ENCODE results near the gene ABCA1.

The ABCA1 gene

DNA sequence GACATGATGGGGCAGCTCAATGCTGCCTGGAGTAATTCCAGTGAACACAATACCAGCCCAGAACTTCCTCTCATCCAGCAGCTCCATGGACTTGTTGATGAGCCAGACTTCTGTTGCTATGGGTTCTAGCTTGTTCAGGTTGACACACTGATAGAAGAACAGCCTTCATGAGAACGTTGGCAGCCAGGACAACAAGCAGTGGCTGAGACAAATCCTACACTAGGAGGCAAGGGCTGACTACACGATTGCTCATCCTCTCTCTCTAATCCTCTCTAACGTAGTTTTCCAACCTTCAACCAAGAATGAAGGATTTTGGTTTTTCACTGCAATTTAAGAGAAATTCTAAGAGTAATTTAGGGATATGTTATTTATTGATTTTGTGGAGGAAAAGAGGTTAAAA, 96.3 kb downstream of the ABCA1 start:
- DNase-seq (ENCODE audit: low spot score), result no peak
- in situ Hi-C loops (cut with MboI; ENCODE audit: low sequenced_read_pairs, unreplicated experiment), result no loop called here
- TF ChIP-seq, protein P1, sequence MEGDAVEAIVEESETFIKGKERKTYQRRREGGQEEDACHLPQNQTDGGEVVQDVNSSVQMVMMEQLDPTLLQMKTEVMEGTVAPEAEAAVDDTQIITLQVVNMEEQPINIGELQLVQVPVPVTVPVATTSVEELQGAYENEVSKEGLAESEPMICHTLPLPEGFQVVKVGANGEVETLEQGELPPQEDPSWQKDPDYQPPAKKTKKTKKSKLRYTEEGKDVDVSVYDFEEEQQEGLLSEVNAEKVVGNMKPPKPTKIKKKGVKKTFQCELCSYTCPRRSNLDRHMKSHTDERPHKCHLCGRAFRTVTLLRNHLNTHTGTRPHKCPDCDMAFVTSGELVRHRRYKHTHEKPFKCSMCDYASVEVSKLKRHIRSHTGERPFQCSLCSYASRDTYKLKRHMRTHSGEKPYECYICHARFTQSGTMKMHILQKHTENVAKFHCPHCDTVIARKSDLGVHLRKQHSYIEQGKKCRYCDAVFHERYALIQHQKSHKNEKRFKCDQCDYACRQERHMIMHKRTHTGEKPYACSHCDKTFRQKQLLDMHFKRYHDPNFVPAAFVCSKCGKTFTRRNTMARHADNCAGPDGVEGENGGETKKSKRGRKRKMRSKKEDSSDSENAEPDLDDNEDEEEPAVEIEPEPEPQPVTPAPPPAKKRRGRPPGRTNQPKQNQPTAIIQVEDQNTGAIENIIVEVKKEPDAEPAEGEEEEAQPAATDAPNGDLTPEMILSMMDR (IDR thresholded peaks at IDR 0.05; ENCODE audit: borderline replicate concordance, control extremely low read depth, extremely low read depth, insufficient read depth, missing control alignments), result no peak

DNA sequence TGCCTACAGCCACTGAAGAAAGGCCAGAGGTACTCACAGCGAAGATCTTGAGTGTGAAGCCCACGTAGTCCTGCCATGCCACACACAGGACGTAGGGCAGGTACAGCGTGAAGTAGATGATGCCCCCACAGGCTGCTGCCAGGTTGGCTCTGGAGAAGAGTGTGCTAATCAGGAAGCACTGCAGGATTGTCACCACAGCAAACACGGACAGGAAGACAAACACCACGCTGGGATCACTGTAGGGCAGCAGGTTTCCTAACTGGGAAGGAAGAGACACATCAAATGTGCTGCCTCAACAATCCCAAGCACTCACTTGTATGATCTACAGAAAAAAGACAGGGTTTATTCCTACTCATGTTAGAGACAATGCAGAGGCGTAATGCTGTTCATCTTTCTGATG, 101.0 kb downstream of the ABCA1 start:
- no peak for DNase-seq (ENCODE audit: low spot score)
- TF ChIP-seq, protein P1 (IDR thresholded peaks at IDR 0.05; ENCODE audit: borderline replicate concordance, control extremely low read depth, extremely low read depth, insufficient read depth, missing control alignments), result no peak
- in situ Hi-C loops (cut with MboI; ENCODE audit: low sequenced_read_pairs, unreplicated experiment), result no loop called here

DNA sequence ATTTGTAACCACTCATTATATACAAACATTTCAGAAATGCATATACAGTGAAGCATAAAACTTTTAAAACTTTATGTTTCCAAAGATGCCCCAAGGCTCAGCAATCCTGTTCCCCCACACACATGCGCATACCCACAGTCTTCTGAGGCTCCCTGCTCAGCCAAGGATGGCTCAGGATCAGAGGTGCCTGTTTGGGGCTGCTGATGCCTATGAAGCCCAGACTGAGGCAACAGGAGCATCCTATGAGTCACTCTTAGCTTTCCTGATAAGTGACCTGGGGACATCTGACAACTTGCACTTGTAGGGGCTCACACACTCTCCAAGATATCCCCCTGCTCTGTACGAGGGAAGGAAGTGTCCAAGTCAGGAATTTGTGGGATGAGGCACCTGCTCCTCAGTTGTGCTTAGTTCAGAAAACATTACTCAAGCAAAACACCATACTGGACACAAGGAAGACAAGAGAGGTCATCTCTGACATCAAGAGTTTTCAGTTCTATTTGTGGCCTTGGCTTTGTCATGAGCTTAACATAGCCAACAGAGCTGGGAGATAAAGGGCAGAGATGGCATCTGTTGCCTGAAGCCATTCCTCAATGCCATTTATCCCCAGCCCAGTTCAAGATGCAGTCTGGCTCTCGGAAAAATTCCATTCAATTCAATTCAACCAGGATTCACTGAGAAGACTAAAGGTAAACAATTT, 101.7 kb downstream of the ABCA1 start:
- TF ChIP-seq, protein P1 (IDR thresholded peaks at IDR 0.05; ENCODE audit: borderline replicate concordance, control extremely low read depth, extremely low read depth, insufficient read depth, missing control alignments), result no peak
- DNase-seq (ENCODE audit: low spot score), result no peak
- in situ Hi-C loops (cut with MboI; ENCODE audit: low sequenced_read_pairs, unreplicated experiment), result no loop called here

DNA sequence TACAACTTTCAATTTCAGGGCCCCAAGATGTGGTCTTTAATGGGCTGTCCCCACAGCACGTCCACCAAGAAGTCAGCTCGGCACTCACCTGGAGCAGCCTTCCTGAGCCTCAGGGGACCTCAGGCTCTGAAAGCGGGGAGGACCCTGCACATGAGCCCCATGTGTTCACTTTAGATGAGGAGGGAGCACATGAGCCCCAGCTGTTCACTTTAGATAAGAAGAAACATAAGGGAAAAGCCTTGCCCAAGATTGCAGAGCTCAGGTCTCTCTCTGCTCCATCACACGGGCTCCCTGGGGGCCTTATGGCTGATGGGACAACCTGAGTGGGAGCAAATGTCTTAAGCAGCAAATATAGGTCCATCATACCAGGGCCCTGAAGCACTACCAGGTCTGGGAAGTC, 107.6 kb downstream of the ABCA1 start:
- DNase-seq (ENCODE audit: low spot score), result no peak
- in situ Hi-C loops (cut with MboI; ENCODE audit: low sequenced_read_pairs, unreplicated experiment), result no loop called here
- TF ChIP-seq, protein P1 (IDR thresholded peaks at IDR 0.05; ENCODE audit: borderline replicate concordance, control extremely low read depth, extremely low read depth, insufficient read depth, missing control alignments), result no peak

DNA sequence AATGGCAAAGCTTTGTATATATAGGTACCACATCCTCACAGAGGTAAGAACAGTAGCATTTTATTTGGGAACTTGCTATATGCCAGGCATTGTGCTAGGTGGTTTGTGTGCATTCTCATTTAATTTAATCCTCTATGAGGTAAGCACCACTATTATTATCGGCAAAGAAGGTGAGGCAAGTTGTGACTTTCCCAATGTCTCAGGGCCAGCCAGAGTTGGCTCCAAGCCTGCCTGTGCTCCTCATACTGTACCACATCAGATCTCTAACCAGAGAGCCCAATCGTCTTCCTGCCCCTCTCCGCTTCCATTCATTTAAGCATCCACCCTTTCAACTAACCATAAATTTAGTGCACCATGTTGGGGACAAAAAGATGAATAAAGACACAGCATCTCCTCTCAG, 108.9 kb downstream of the ABCA1 start:
- TF ChIP-seq, protein P1 (IDR thresholded peaks at IDR 0.05; ENCODE audit: borderline replicate concordance, control extremely low read depth, extremely low read depth, insufficient read depth, missing control alignments), result no peak
- DNase-seq (ENCODE audit: low spot score), result no peak
- in situ Hi-C loops (cut with MboI; ENCODE audit: low sequenced_read_pairs, unreplicated experiment), result no loop called here

DNA sequence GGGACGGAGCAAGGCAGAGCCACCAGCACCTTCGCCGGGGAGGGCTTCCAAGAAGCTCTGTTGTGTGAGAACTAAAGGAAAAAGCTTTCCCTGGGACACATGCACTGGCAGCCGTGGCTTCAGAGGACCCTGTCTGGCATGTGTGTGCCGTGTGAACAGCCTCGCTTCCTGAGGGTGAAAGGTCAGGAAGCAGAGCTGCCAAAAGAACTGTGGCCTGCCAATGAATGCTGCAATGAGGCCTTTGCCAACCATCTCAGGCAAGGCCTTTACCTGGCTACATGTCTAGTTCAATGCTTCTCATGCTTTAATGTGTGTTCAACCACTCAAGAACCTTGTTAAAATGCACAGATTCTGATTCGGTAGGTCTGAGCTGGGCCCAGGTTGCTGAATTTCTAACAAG, 110.5 kb downstream of the ABCA1 start:
- no peak for DNase-seq (ENCODE audit: low spot score)
- in situ Hi-C loops (cut with MboI; ENCODE audit: low sequenced_read_pairs, unreplicated experiment), result no loop called here
- TF ChIP-seq, protein P1 (IDR thresholded peaks at IDR 0.05; ENCODE audit: borderline replicate concordance, control extremely low read depth, extremely low read depth, insufficient read depth, missing control alignments), result no peak
